Measurements from ENCODE around the gene HELZ. TPM values are rescaled to one million over a fixed set of nuclear protein-coding genes. Genes with fewer than 3 reads are reported as not detected.
"Not testable (repeated sequence)": the region's sequence is repeated elsewhere in the genome, so short reads cannot be mapped to it uniquely, and the experiment has no call there.

HELZ gene
- total RNA-seq, 2 experiments from 2014 or later, result 55.3 to 58.0 TPM

- peaks cover 8% of the 10 kb centered on the region for H3K9me3 Mint-ChIP-seq (ENCODE audit: low read depth)
- H3K27ac Mint-ChIP-seq, result peak overlapping the region; percentile 34
- peaks cover 24% of the 10 kb centered on the region for H3K4me1 Mint-ChIP-seq
- DNase-seq (peak; percentile 53), ATAC-seq (peak; percentile 89)
- intact Hi-C loops (cut with DNase I, micrococcal nuclease), result loop anchor here in 1 of 2 experiments (10.0 kb wide), 1 partner anchor 58 kb away; no protein-coding TSS in a partner anchor
- no peaks in the 10 kb centered on the region for H3K27me3 Mint-ChIP-seq
- H3K36me3 Mint-ChIP-seq (ENCODE audit: low read depth), result peaks cover 41% of the 10 kb centered on the region
- POLR2A ChIA-PET, result interaction anchor here (0.6 kb wide), 1 partner anchor 782 kb away, joined by 4 read pairs; no protein-coding TSS in a partner anchor
- CTCF ChIA-PET, result interaction anchor here (0.6 to 1.5 kb wide), 3 partner anchors 11 to 46 kb away, joined by 3 to 4 read pairs (median 3); no protein-coding TSS in a partner anchor
- H3K4me3 Mint-ChIP-seq, result no peak overlapping the region
Observed at GRCh38 chr17:67156269-67157199, 88.5 kb downstream of the HELZ start.

GRCh38 chr17:67152824-67153223 is 92.2 kb downstream of the HELZ start:
- H3K9me3 Mint-ChIP-seq (ENCODE audit: low read depth), result peaks cover 8% of the 10 kb centered on the region
- H3K36me3 Mint-ChIP-seq (ENCODE audit: low read depth), result peaks cover 40% of the 10 kb centered on the region
- intact Hi-C loops (cut with DNase I, micrococcal nuclease), result loop anchor here in 1 of 2 experiments (10.0 kb wide), 1 partner anchor 62 kb away; no protein-coding TSS in a partner anchor
- no peak for ATAC-seq
- ChIA-PET POLR2A (interaction anchor here (0.6 to 0.7 kb wide), 2 partner anchors 47 to 56 kb away, joined by 3 read pairs; no protein-coding TSS in a partner anchor), CTCF (interaction anchor here (0.6 to 1.0 kb wide), 2 partner anchors 12 to 57 kb away, joined by 3 read pairs; no protein-coding TSS in a partner anchor)
- H3K4me1 Mint-ChIP-seq, result peaks cover 23% of the 10 kb centered on the region
- H3K27me3 Mint-ChIP-seq, result no peaks in the 10 kb centered on the region
- no peak overlapping the region for H3K4me3 Mint-ChIP-seq
- H3K27ac Mint-ChIP-seq, result no peak overlapping the region
- no peak for DNase-seq

GRCh38 chr17:67151717-67152116 is 93.3 kb downstream of the HELZ start:
- Mint-ChIP-seq H3K27ac (no peak overlapping the region), H3K4me1 (peaks cover 16% of the 10 kb centered on the region), H3K27me3 (no peaks in the 10 kb centered on the region), H3K36me3 (ENCODE audit: low read depth) (peaks cover 42% of the 10 kb centered on the region), H3K4me3 (no peak overlapping the region), H3K9me3 (ENCODE audit: low read depth) (peaks cover 5% of the 10 kb centered on the region)
- CTCF ChIA-PET, result interaction anchor here (0.7 kb wide), 1 partner anchor 69 kb away, joined by 3 read pairs; no protein-coding TSS in a partner anchor
- DNase-seq (no peak), ATAC-seq (peak; percentile 57)
- intact Hi-C loops (cut with DNase I, micrococcal nuclease), result loop anchor here in 1 of 2 experiments (10.0 kb wide), 1 partner anchor 63 kb away; no protein-coding TSS in a partner anchor
- POLR2A ChIA-PET, result no interaction called here

- Mint-ChIP-seq H3K36me3 (ENCODE audit: low read depth) (peaks cover 40% of the 10 kb centered on the region), H3K4me3 (no peak overlapping the region), H3K27me3 (no peaks in the 10 kb centered on the region), H3K4me1 (peaks cover 11% of the 10 kb centered on the region), H3K27ac (no peak overlapping the region), H3K9me3 (ENCODE audit: low read depth) (no peaks in the 10 kb centered on the region)
- DNase-seq, result no peak
- no peak for ATAC-seq
- intact Hi-C loops (cut with DNase I, micrococcal nuclease), result loop anchor here in 1 of 2 experiments (10.0 kb wide), 1 partner anchor 64 kb away; no protein-coding TSS in a partner anchor
- POLR2A ChIA-PET, result no interaction called here
- CTCF ChIA-PET, result no interaction called here
Observed at GRCh38 chr17:67150826-67151225, 94.2 kb downstream of the HELZ start.

GRCh38 chr17:67148352-67148751 is 96.6 kb downstream of the HELZ start:
- Mint-ChIP-seq H3K36me3 (ENCODE audit: low read depth) (peaks cover 57% of the 10 kb centered on the region), H3K27ac (no peak overlapping the region), H3K9me3 (ENCODE audit: low read depth) (no peaks in the 10 kb centered on the region), H3K4me3 (no peak overlapping the region), H3K4me1 (peaks cover 9% of the 10 kb centered on the region), H3K27me3 (no peaks in the 10 kb centered on the region)
- DNase-seq (no peak), ATAC-seq (no peak)
- ChIA-PET CTCF (no interaction called here), POLR2A (no interaction called here)
- intact Hi-C loops (cut with DNase I, micrococcal nuclease), result no loop called here

GRCh38 chr17:67145183-67145805 is 99.7 kb downstream of the HELZ start:
- H3K4me3 Mint-ChIP-seq, result no peak overlapping the region
- ATAC-seq, result no peak
- no peak for DNase-seq
- no peaks in the 10 kb centered on the region for H3K27me3 Mint-ChIP-seq
- H3K4me1 Mint-ChIP-seq, result peaks cover 6% of the 10 kb centered on the region
- POLR2A ChIA-PET, result interaction anchor here (0.6 kb wide), 1 partner anchor 11 kb away, joined by 4 read pairs; no protein-coding TSS in a partner anchor
- intact Hi-C loops (cut with DNase I, micrococcal nuclease), result no loop called here
- no peak overlapping the region for H3K27ac Mint-ChIP-seq
- H3K9me3 Mint-ChIP-seq (ENCODE audit: low read depth), result no peaks in the 10 kb centered on the region
- H3K36me3 Mint-ChIP-seq (ENCODE audit: low read depth), result peaks cover 64% of the 10 kb centered on the region
- CTCF ChIA-PET, result no interaction called here

GRCh38 chr17:67143318-67143717 is 101.7 kb downstream of the HELZ start:
- H3K27ac Mint-ChIP-seq, result no peak overlapping the region
- CTCF ChIA-PET, result no interaction called here
- POLR2A ChIA-PET, result interaction anchor here (0.7 kb wide), 1 partner anchor 210 kb away, joined by 4 read pairs; no protein-coding TSS in a partner anchor
- peaks cover 25% of the 10 kb centered on the region for H3K4me1 Mint-ChIP-seq
- peaks cover 69% of the 10 kb centered on the region for H3K36me3 Mint-ChIP-seq (ENCODE audit: low read depth)
- DNase-seq, result no peak
- intact Hi-C loops (cut with DNase I, micrococcal nuclease), result no loop called here
- H3K4me3 Mint-ChIP-seq, result no peak overlapping the region
- no peak for ATAC-seq
- H3K27me3 Mint-ChIP-seq, result no peaks in the 10 kb centered on the region
- H3K9me3 Mint-ChIP-seq (ENCODE audit: low read depth), result no peaks in the 10 kb centered on the region

- H3K4me1 Mint-ChIP-seq, result peaks cover 32% of the 10 kb centered on the region
- CTCF ChIA-PET, result interaction anchor here (0.6 to 1.3 kb wide), 2 partner anchors 12 to 678 kb away, joined by 3 read pairs; no protein-coding TSS in a partner anchor
- H3K9me3 Mint-ChIP-seq (ENCODE audit: low read depth); ATAC-seq; POLR2A ChIA-PET; H3K27me3 Mint-ChIP-seq; H3K4me3 Mint-ChIP-seq; H3K27ac Mint-ChIP-seq; intact Hi-C loops (cut with DNase I, micrococcal nuclease); DNase-seq: not testable (repeated sequence)
- peaks cover 65% of the 10 kb centered on the region for H3K36me3 Mint-ChIP-seq (ENCODE audit: low read depth)
Observed at GRCh38 chr17:67142030-67142429, 103.0 kb downstream of the HELZ start.

- Mint-ChIP-seq H3K36me3 (ENCODE audit: low read depth) (peaks cover 59% of the 10 kb centered on the region), H3K4me3 (no peak overlapping the region), H3K4me1 (peaks cover 33% of the 10 kb centered on the region), H3K27me3 (no peaks in the 10 kb centered on the region), H3K27ac (peak overlapping the region; percentile 32), H3K9me3 (ENCODE audit: low read depth) (no peaks in the 10 kb centered on the region)
- ATAC-seq, result peak; percentile 53
- CTCF ChIA-PET, result interaction anchor here (0.9 kb wide), 1 partner anchor 150 kb away, joined by 4 read pairs; no protein-coding TSS in a partner anchor
- intact Hi-C loops (cut with DNase I, micrococcal nuclease), result loop anchor here in 1 of 2 experiments (10.0 kb wide), 1 partner anchor 205 kb away; no protein-coding TSS in a partner anchor
- DNase-seq, result peak; percentile 19
- POLR2A ChIA-PET, result no interaction called here
Observed at GRCh38 chr17:67139784-67140665, 105.0 kb downstream of the HELZ start.

- H3K4me1 Mint-ChIP-seq, result peaks cover 33% of the 10 kb centered on the region
- peak; percentile 69 for ATAC-seq
- ChIA-PET CTCF (interaction anchor here (0.9 kb wide), 1 partner anchor 151 kb away, joined by 4 read pairs; no protein-coding TSS in a partner anchor), POLR2A (no interaction called here)
- no peak for DNase-seq
- H3K27me3 Mint-ChIP-seq, result no peaks in the 10 kb centered on the region
- no peaks in the 10 kb centered on the region for H3K9me3 Mint-ChIP-seq (ENCODE audit: low read depth)
- H3K36me3 Mint-ChIP-seq (ENCODE audit: low read depth), result peaks cover 53% of the 10 kb centered on the region
- no peak overlapping the region for H3K27ac Mint-ChIP-seq
- no peak overlapping the region for H3K4me3 Mint-ChIP-seq
- intact Hi-C loops (cut with DNase I, micrococcal nuclease), result loop anchor here in 1 of 2 experiments (10.0 kb wide), 1 partner anchor 206 kb away; no protein-coding TSS in a partner anchor
Observed at GRCh38 chr17:67139289-67139688, 105.7 kb downstream of the HELZ start.

Measured in activated CD4-positive, alpha-beta T cell treated with anti-CD3 and anti-CD28 coated beads for 36 hours (primary cell).